ENCODE measurements around the gene RND3.

GRCh38 chr2:150418916-150419315, 68.6 kb downstream of the RND3 start:
- TF ChIP-seq CTCF (IDR thresholded peaks at IDR 0.05): no peak
- no peak for TF ChIP-seq POLR2A (IDR thresholded peaks at IDR 0.05)
